Thyroid gland (tissue), 4 donors: ENCODE results near the gene IL2RA.

Experiments
- POLR2A ChIP-seq, 2 donors: fragments of 450-650 bp; IDR thresholded peaks; one replicate each; pipeline ENCODE4 v1.6.1; 2017; ENCODE audit warnings: antibody characterized with exemption in 2 of 2, mild to moderate bottlenecking in 2 of 2, moderate library complexity in 1 of 2
- TF ChIP-seq, protein P1 (sequence below), 6 experiments: fragments of 200-600 bp in 3 of 6; fragments of 450-650 bp in 3 of 6; sonication (generic) in 3 of 6; IDR thresholded peaks; one replicate each; pipeline ENCODE4 v1.5.1; 2016 to 2019; ENCODE audit warnings: antibody characterized with exemption in 6 of 6, mild to moderate bottlenecking in 2 of 6, inconsistent platforms in 1 of 6, moderate library complexity in 1 of 6

DNA sequence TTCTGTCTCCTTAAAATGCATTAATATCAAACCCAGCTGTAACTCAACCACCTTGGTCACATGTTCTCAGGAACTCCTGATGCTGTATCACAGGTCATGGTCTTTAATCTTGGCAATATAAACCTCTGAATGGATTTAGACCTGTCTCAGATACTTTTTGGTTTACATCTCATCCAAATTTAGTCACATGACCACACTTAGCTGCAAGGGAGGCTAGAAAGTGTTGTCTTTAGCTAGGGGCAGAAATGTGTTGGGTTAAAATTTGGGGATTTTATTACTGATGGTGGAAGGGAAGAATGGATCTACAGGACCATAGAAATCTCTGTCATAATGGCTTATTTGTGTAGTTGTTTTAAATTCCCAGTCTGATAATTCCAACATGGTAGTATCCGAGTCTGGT lies 55.2 kb downstream of the IL2RA start:
- TF ChIP-seq, protein P1, sequence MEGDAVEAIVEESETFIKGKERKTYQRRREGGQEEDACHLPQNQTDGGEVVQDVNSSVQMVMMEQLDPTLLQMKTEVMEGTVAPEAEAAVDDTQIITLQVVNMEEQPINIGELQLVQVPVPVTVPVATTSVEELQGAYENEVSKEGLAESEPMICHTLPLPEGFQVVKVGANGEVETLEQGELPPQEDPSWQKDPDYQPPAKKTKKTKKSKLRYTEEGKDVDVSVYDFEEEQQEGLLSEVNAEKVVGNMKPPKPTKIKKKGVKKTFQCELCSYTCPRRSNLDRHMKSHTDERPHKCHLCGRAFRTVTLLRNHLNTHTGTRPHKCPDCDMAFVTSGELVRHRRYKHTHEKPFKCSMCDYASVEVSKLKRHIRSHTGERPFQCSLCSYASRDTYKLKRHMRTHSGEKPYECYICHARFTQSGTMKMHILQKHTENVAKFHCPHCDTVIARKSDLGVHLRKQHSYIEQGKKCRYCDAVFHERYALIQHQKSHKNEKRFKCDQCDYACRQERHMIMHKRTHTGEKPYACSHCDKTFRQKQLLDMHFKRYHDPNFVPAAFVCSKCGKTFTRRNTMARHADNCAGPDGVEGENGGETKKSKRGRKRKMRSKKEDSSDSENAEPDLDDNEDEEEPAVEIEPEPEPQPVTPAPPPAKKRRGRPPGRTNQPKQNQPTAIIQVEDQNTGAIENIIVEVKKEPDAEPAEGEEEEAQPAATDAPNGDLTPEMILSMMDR (IDR thresholded peaks at IDR 0.05) = no peak
- TF ChIP-seq POLR2A (IDR thresholded peaks at IDR 0.05) = no peak
